Tibial nerve (tissue), 4 donors: ENCODE measurements around the gene BHLHE40. TPM values are rescaled to one million over a fixed set of nuclear protein-coding genes. Genes with fewer than 3 reads are reported as not detected.

ENCODE experiments used
- DNase-seq, 2 donors: peaks; one replicate each; pipeline ENCODE4 v3.0.0-alpha.2; 2019; ENCODE audit warnings: low spot score in 2 of 2
- H3K27ac ChIP-seq, 4 donors: fragments of 200-600 bp; sonication (generic) in 3 of 4; one replicate each; pipeline ENCODE4 v1.5.1; 2017 to 2019; ENCODE audit warnings: mild to moderate bottlenecking in 1 of 4
- H3K27me3 ChIP-seq, 2 donors: fragments of 200-600 bp; sonication (generic) in 1 of 2; one replicate each; pipeline versions ENCODE4 v1.5.1 to v1.6.0; 2017 to 2019
- H3K36me3 ChIP-seq, 3 donors: fragments of 200-600 bp; sonication (generic); one replicate each; pipeline ENCODE4 v1.5.1; 2018 to 2019
- H3K4me1 ChIP-seq, 4 donors: fragments of 200-600 bp; sonication (generic) in 3 of 4; one replicate each; pipeline ENCODE4 v1.5.1; 2017 to 2019
- H3K4me3 ChIP-seq, 4 donors: fragments of 200-600 bp; sonication (generic) in 3 of 4; one replicate each; pipeline ENCODE4 v1.5.1; 2017 to 2019; ENCODE audit warnings: mild to moderate bottlenecking in 1 of 4, moderate library complexity in 1 of 4
- H3K9me3 ChIP-seq, 4 donors: fragments of 200-600 bp; sonication (generic) in 3 of 4; one replicate each; pipeline ENCODE4 v1.5.1; 2017 to 2019
- CTCF ChIP-seq, 5 experiments: fragments of 200-600 bp in 3 of 5; fragments of 450-650 bp in 2 of 5; sonication (generic) in 3 of 5; IDR thresholded peaks; one replicate each; pipeline ENCODE4 v1.5.1; 2016 to 2019; ENCODE audit warnings: antibody characterized with exemption in 5 of 5, mild to moderate bottlenecking in 3 of 5, moderate library complexity in 2 of 5
- EP300 ChIP-seq, 2 donors: sonication (generic); formaldehyde crosslinking; IDR thresholded peaks; one replicate each; pipeline ENCODE4 v1.6.1; 2017; ENCODE audit warnings: antibody characterized with exemption in 2 of 2, mild to moderate bottlenecking in 1 of 2
- POLR2A ChIP-seq, 2 donors: fragments of 450-650 bp; IDR thresholded peaks; one replicate each; pipeline ENCODE4 v1.6.1; 2017; ENCODE audit warnings: antibody characterized with exemption in 2 of 2, mild to moderate bottlenecking in 2 of 2, moderate library complexity in 2 of 2
- WGBS, 2 donors: methylation state at CpG; one replicate each; pipeline ENCODE4 v1.1.5; 2018; 5-methylcytosine and 5-hydroxymethylcytosine counted together
- total RNA-seq, 4 donors: library from RNA; depleted of rRNA; stranded (reverse); fragments of >200 nt; gene quantifications; one replicate each; pipeline ENCODE4 v1.1.0, GENCODE V29; 2016

BHLHE40 gene
- total RNA-seq, 4 donors from 2014 or later: 44.1 to 61.4 (median 53.7) TPM

- Histone ChIP-seq H3K4me3 (peak overlapping the region; percentile 8 to 89 (median 44)), H3K9me3 (no peaks in the 10 kb centered on the region), H3K36me3 (peaks cover 0 to 9% (median 0%) of the 10 kb centered on the region in 3 donors), H3K4me1 (peaks cover 0 to 80% (median 51%) of the 10 kb centered on the region in 4 donors), H3K27ac (peak overlapping the region; percentile 96 to 98 (median 98)), H3K27me3 (no peaks in the 10 kb centered on the region)
- WGBS, 2 donors: 4 to 8% methylated on average over 14 to 15 of the region's 16 CpGs
- no peak for TF ChIP-seq POLR2A (IDR thresholded peaks at IDR 0.05)
- TF ChIP-seq CTCF (IDR thresholded peaks at IDR 0.05): no peak
- peak in 1 of 2 donors; percentile 59 for TF ChIP-seq EP300 (IDR thresholded peaks at IDR 0.05)
- DNase-seq: peak in 1 of 2 donors; percentile 52
Observed at GRCh38 chr3:4983739-4984510, 4.7 kb downstream of the BHLHE40 start.

- Histone ChIP-seq H3K4me3 (peak overlapping the region in 3 of 4 donors; percentile 8 to 89 (median 67)), H3K36me3 (peaks cover 0 to 9% (median 0%) of the 10 kb centered on the region in 3 donors), H3K4me1 (peaks cover 0 to 85% (median 54%) of the 10 kb centered on the region in 4 donors), H3K9me3 (no peaks in the 10 kb centered on the region), H3K27me3 (no peaks in the 10 kb centered on the region), H3K27ac (peak overlapping the region; percentile 96 to 98 (median 98))
- 18 to 19% methylated on average over 9 of the region's 9 CpGs for WGBS, 2 donors
- DNase-seq: no peak
- TF ChIP-seq EP300 (IDR thresholded peaks at IDR 0.05) (no peak), POLR2A (IDR thresholded peaks at IDR 0.05) (no peak), CTCF (IDR thresholded peaks at IDR 0.05) (no peak)
Observed at GRCh38 chr3:4984511-4984864, 5.3 kb downstream of the BHLHE40 start.

- peak in 1 of 2 donors; percentile 24 for DNase-seq
- WGBS, 2 donors: 51 to 52% methylated on average over 10 of the region's 10 CpGs
- Histone ChIP-seq H3K27me3 (no peaks in the 10 kb centered on the region), H3K27ac (peak overlapping the region; percentile 96 to 98 (median 98)), H3K9me3 (no peaks in the 10 kb centered on the region), H3K36me3 (peaks cover 0 to 9% (median 0%) of the 10 kb centered on the region in 3 donors), H3K4me3 (peak overlapping the region in 2 of 4 donors; percentile 3 to 42), H3K4me1 (peaks cover 0 to 94% (median 56%) of the 10 kb centered on the region in 4 donors)
- TF ChIP-seq EP300 (IDR thresholded peaks at IDR 0.05) (peak in 1 of 2 donors; percentile 52), POLR2A (IDR thresholded peaks at IDR 0.05) (no peak), CTCF (IDR thresholded peaks at IDR 0.05) (no peak)
Observed at GRCh38 chr3:4985330-4986174, 6.3 kb downstream of the BHLHE40 start.

GRCh38 chr3:4986175-4986781 is 7.0 kb downstream of the BHLHE40 start:
- TF ChIP-seq POLR2A (IDR thresholded peaks at IDR 0.05): no peak
- TF ChIP-seq CTCF (IDR thresholded peaks at IDR 0.05): no peak
- TF ChIP-seq EP300 (IDR thresholded peaks at IDR 0.05): no peak
- Histone ChIP-seq H3K36me3 (peaks cover 0 to 9% (median 0%) of the 10 kb centered on the region in 3 donors), H3K27me3 (no peaks in the 10 kb centered on the region), H3K9me3 (no peaks in the 10 kb centered on the region), H3K27ac (peak overlapping the region; percentile 91 to 98 (median 97)), H3K4me1 (peaks cover 0 to 88% (median 55%) of the 10 kb centered on the region in 4 donors), H3K4me3 (peak overlapping the region; percentile 21 to 54 (median 48))
- WGBS, 2 donors: 22% methylated on average over 13 of the region's 13 CpGs
- DNase-seq: no peak
